GM18502 (cell line): ENCODE data around the gene RPL28.
"Not testable (repeated sequence)": the region's sequence is repeated elsewhere in the genome, so short reads cannot be mapped to it uniquely, and the experiment has no call there.

Experiments
- ATAC-seq: cut with Tn5 transposase; IDR thresholded peaks from one replicate; pipeline ENCODE4 v1.9.1; 2021; ENCODE audit warnings: mild to moderate bottlenecking; ENCODE audit not compliant: unreplicated experiment, poor library complexity

Gene RPL28

DNA sequence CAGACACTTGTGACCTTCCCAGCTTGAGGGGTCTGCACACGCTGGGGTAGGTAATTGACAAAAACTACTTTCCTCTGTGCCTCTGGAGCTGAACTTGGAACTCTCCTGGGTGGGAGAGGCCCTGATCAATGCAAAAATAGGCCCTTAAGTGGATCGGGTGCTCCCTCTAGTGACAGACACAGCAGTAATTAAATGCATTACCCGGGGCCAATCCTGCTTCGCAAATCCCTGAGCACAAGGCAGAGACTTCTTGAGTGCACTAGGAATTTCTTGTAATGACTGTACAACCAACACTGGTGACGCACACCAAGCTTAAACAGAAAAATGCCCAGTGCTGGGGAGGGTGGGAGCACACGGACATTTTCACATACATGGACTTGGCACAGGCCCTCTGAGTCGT lies 32.5 kb downstream of the RPL28 start:
- ATAC-seq: no peak

DNA sequence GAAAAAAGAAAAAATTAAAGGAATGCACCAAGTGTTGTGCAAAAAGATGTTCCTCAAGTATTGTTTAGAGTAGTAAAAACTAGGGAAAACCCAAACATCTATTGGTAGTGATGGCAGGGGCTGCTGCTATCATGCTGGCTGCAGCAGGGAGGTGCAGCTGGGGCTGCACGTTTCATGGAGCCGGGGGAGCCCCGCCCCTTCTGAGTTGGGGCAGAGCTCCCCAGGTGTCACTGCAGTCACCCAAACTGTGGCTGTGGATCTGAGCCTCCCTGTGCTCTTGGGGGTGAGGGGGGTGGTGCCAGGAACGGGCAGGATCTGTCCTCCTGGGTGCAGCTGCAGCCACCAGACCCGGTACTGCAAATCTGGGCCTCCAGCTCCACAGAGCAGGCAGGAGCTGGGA lies 33.4 kb downstream of the RPL28 start:
- no peak for ATAC-seq

DNA sequence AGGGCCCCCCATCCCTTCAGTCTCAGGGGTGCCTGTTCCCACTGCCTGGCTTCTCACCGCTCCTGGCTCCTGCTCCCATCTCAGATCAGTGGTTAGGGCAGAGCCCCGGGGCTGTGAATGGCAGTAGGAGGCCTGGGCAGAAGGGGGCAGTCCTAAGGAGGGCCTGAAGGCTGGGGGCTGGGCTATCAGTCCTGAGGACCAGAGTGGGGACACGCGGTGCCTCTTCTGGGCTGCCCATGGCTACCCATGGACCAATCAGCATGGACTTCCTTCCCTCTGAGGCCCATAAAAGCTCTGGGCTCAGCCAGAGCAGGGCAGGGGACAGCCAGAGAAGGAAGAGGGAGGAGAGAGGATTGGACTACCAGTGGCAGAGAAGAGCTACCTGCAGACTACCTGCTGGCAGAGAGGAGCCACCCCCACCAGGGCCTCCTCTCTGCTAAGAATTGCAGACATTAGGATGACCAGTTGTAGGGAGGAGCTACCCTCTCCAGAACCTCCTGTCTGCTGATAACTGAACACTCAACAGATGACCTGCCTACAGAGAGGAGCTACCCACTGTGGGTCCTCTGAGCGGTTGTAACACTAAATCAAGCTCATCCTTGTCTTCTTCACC lies 34.0 kb downstream of the RPL28 start:
- no peak for ATAC-seq

DNA sequence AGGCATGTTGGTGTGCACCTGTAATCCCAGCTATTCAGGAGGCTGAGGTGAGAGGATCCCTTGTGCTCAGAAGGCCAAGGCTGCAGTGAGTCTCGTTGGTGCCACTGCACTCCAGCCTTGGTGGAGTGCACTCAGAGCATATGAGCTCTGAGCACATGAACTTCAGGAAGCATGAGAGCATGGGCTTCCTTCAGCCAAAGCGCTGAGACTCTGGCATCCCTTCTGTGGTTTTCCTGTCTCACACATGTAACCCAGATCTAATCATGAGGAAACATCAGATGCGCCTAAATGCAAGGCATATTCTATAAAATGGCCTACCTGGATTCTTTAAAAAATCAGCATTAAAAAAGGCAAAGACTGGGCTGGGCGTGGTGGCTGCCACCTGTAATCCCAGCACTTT lies 35.5 kb downstream of the RPL28 start:
- not testable (repeated sequence) for ATAC-seq

DNA sequence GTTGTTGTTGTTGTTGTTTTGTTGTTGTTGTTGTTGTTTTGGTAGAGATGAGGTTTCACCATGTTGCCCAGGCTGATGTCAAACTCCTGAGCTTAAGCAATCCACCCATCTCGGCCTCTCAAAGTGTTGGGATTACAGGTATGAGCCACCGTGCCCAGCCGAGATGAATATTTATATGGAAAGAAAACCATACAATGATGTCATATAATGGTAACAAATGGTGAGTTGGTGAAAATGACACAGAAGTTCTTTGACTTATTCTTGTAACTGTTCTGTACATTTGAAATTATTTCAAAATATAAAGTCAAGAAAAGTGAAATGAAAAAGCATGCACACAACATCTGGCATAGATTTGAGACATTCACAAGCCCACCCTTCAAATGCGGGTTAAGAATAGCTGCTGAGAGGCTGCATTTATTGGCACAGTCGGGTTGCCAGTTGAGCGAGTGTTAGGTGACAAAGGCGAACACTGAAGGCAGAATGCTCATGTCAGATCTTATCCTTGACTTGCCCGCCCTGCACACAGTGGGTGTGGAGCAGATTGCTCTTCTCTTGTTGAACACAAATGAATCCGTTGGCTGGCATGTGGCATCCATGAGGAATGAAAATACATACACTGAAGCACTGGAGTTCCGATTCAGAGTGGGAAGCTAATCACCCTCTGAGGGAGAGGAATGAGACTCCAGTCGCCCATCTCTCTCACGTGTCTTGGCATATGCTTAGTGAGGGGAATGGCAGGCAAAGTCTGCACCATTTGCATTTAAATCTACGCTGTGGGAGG lies 37.7 kb downstream of the RPL28 start:
- ATAC-seq: no peak

DNA sequence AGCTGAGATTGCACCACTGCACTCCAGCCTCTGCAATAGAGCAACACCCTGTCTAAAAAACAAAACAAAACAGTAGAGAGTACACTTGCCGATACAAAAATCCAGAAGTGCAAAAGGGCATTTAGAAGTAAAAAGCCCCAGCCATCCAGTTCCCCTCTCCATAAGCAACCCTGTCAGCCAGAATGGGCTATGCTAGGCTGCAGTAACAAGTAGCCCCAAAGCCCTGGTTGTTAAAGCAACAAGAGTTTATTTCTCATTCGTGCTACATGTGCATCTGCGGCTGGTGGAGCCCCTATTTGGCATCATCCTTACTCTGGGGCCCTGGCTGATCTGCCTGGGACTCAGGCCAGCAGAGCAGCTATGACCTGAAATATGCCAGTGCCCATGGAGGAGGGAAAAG lies 38.8 kb downstream of the RPL28 start:
- no peak for ATAC-seq

DNA sequence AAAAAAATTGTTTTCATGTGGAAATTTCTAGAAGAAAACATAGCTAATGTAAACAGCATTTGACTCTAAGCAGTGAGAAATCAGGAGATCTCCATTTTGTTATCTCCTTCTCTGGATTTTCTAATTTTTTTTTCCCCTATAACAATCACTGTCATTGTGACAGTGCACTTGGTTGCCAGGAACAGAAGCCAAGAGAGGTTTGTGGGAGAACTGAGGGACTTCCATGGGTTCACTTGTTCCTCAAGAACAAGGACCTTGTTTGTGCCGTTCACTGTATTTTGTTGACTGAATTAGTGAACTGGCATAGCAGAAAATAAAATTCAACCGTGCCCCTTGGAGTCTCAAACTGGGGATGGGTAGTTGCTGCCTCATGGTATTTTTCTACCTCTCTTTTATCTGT lies 40.3 kb downstream of the RPL28 start:
- no peak for ATAC-seq

DNA sequence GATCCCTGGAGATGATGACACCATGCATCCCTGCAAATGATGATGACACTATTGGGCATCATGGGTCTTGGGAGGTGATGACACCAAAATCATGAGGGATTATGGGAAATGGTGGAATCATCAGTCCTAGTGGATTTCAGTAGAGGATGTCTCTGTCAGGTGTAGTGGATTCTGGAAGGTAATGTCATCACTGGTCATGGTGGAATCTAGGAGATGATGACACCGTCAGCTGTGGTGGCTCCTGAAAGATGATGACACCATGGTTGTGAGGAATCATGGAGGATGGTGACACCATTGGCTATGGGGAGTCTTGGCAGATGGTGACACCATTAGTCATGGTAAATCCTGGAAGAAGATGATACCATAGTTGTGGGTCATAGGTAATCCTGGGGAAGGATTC lies 45.5 kb downstream of the RPL28 start:
- no peak for ATAC-seq

DNA sequence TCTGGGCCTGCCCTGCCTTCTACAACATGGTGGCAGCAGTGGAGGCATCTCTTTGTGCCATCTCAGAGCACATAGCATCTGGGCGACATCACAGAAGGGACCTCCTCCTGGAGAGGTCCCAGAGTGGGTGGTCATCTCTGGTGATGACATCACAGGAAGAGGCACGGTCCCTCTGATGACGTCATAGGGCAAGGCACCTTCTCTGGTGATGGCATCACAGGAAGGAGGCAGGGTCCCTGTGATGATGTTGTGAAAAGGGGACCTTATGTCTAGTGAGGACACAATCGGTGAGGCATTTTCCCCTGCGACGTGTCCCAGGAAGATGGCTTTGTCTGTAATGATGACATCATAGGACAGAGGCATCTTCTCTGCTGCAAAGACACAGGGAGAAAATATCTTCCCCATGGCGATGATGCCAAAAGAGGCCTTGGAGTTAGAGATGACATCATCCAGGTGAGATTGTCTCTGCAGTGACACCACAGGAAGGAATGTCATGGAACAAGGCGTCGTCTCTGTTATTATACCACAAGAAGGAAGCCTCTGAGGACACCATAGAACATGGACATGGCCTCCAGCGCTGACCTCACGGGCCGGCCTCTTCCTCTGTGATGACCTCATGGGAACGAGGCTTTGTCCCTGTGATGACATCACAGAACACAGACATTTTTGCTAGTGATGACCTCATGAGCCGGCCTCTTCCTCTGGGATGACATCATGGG lies 46.7 kb downstream of the RPL28 start:
- ATAC-seq: no peak

DNA sequence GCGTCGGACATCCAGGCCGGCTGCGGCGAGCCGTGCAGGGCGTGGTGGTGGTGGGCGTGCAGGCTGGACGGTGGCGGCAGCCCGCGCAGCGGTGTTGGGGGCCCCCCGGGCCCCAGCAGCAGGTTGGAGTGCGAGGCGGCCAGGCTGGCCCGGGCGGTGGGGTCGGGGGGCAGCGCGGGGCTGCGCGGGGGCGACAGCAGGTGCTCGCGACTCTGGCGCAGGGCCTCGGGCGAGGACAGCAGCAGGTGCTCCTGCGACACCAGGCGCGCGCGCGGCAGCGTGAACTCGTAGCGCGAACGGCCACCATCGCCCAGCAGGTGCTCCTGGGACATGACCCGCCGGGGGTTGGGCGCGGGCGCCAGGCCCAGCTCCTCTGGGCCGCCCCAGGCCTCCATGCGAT lies 47.6 kb downstream of the RPL28 start:
- ATAC-seq: no peak

DNA sequence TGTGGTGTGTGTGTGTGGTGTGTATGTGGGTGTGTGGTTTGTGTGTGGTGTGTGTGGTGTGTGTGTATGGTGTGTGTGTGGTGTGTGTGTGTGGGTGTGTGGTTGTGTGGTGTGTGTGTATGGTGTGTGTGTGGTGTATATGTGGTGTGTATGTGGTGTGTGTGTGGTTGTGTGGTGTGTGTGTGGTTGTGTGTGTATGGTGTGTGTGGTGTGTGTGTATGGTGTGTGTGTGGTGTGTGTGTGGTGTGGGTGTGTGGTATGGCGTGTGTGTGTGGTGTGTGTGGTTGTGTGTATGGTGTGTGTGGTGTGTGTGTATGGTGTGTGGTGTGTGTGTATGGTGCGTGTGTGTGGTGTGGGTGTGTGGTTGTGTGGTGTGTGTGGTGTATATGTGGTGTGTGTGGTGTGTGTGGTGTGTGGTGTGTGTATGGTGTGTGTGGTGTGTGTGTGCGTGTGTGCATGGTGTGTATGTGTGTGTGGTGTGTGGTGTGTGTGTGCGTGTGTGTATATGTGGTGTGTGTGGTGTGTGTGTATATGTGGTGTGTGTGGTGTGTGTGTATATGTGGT lies 48.7 kb downstream of the RPL28 start:
- ATAC-seq: no peak

DNA sequence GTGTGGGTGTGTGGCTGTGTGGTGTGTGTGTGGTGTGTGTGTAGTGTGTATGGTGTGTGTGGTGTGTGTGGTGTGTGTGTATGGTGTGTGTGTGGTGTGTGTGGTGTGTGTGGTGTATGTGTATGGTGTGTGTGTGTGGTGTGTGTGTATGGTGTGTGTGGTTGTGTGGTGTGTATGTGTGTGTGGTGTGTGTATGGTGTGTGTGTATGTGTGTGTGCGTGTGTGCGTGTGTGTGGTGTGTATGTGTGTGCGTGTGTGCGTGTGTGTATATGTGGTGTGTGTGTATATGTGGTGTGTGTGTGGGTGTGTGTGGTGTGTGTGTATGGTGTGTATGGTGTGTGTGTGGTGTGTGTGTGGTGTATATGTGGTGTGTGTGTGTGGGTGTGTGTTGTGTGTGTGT lies 49.3 kb downstream of the RPL28 start:
- ATAC-seq: no peak

DNA sequence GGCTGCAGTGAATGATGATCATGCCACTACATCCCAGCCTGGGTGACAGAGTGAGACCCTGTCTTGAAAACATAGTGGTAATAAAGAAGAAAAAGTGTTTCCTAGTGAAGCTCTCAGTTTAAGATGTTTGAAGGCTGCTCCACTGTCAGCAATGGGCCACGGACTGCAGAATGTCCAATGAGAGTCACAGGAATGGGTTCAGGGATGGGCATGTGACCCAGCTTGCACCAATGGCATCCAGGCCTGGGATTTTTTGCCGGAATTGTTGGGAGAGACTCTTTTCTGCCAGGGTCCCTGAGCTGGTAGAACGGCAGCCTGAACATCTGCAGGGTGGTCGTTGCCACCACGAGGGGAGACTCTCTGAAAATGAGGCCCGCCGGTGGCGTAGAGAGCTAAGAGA lies 51.1 kb downstream of the RPL28 start:
- ATAC-seq: no peak

DNA sequence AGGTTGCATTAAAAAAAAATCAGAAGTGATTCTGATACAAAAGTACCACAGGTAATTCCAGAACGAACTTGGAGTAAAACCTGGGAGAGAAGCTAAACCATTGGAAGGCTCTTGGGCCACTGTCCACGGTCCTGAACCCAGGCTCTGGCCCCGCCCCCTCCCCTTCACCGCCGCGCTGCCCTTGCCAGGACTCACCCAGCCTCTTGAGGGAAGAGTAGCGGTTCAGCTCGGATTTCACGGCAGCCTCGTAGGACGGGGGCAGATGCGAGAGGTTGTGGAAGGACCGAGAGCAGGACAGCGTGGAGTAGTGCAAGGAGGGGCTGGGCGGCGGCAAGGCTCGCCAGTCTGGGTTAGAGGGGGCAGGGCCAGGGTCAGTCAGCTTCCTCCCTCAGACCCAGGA lies 51.7 kb downstream of the RPL28 start:
- ATAC-seq: no peak

DNA sequence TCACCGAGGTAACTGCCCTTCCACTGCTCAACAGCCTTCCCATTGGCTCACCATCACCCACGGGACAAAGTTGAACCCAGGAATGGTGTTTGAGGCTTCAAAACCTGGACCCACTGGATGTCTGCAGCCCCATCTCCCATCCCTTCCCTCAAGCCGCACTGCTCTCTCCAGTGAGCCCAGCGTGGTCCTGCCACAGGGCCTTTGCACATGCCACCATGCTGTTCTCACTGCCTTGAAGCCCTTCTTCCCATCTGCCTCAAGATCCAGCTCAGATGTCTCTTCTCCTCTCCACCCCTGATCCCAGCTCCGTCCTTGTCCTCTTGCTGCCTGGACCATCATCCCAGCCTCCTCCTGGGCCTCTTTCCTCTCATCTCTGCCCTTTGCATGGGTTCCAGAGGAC lies 53.3 kb downstream of the RPL28 start:
- no peak for ATAC-seq

DNA sequence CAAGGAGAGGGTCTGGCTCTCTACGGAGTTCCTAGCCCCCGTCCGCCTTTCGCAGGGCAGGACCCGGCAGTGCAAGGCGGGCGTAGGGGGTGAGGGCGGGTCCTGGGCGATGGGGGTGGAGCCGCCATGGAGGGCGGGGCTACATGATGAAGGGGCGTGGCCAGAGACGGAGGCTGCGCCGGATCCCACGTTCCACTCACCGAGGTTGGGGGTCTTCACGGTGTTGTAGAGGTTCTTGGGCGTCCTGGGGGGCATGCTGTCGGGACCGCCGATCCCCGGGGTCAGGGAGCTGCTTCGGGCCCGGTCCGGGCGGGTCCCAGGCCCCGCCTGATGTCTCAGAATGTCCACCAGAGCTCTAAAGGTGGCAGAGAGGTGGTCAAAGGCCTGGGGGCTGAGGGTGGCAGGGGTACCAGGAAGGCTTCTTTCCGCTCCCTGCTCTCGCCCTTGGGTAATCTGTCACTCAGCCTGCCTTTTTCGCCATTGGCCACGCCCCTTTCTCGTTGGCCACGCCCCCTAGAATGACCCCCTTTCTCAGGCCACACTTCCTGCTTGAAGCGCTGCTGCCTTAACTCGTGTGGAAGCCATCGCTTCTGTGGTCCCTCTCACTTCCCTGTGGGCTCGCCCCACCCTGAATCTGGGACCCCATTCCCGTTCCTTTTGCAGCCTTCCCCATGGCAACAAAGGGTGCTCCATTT lies 54.8 kb downstream of the RPL28 start:
- no peak for ATAC-seq

DNA sequence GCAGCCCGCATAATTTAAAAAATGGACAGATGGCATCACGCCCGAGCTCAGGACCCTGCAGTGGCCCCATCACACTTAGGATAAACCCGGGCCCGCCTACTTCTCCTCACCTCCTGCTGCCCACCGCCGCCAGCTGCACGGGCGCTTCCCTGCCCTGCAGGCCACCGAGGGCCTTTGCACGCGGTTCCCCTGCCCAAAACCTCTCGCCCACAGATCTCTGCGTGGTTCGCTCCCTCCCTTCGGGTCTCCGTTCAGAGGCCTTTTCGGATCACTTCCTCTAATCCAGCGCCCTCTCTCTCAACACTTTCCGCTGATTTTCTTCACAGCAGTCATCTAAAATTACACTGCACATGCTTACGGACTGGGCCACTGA lies 55.6 kb downstream of the RPL28 start:
- ATAC-seq: no peak

DNA sequence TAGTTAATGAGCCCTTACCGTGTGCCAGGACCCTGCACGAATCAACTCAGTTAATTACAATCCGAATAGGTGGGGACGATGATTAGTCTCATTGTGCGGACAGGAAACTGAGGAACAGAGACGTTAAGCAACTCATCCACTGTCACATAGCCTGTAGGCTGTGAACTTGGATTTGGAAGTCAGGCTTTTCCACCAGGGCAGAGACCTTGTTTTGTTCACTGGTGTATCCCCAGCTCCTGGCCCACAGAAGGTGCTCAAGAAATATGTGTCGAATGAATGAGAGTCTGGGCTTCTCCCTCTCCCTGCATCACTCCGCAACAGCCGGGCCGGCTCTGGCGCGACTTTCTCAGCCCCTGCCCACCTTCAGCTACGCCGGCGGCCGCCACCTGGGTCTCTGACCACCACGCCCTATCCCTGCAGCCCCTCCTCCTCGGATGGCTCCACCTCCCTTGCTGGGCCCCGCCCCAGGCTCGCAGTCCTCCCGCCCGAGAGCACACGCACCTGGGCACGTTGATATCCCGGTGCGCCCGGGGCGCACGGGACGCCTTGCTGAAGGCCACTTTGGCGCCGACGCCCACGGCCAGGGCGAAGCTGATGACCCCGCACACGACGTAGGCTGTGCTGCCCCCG lies 56.1 kb downstream of the RPL28 start:
- no peak for ATAC-seq

DNA sequence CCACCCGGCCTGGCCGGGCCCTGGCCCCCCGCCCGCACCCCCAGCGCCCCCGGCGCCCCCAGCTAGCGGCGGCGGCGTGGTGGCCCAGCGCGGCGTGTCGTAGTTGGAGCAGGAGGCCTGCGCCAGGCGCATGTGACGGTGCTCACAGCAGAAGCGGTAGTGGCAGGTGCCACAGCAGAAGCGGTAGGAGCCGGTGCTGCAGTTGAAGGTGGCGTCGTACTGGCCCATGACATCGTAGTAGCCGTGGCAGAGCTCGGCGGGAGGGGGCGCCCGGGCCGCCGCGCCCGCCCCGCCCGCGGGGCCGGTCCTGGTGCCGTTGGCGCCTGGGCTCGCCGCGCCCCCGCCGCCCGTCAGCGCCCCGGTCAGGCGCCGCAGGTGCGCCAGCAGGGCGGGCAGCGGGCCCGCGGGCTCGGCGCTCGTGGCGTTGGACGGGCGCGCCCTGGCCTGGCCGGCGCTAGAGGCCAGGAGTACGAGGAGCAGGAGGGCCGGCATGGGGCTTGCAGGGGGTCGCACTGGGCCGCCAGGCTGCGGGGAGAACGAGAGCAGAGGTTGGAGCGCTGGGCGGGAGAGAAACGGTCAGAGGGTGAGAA lies 56.7 kb downstream of the RPL28 start:
- ATAC-seq: no peak
